H1 (cell line): ENCODE data around the gene PIGU. TPM values are rescaled to one million over a fixed set of nuclear protein-coding genes. Genes with fewer than 3 reads are reported as not detected.

Source experiments
- CTCF ChIA-PET: fragments of 300-600 bp; sonication (Branson Sonifier 250); formaldehyde crosslinking; loops from one replicate; lab custom pipeline; 2021; ENCODE audit not compliant: partially characterized antibody; lab: Charles Lee
- POLR2A ChIA-PET: fragments of 300-600 bp; sonication (Branson Sonifier 250); formaldehyde crosslinking; loops from one replicate; lab custom pipeline; 2021; ENCODE audit warnings: inconsistent platforms; ENCODE audit not compliant: partially characterized antibody; lab: Charles Lee
- DNase-seq, 2 experiments: peaks; one replicate each; pipeline versions ENCODE4 v3.0.0 to v3.0.0-alpha.2; 2010 to 2022; ENCODE audit warnings: low spot score in 2 of 2, low read depth in 1 of 2, mixed read lengths in 1 of 2
- FAIRE-seq: peaks from 2 replicates; lab custom pipeline; 2011; peaks lifted over from hg19 to GRCh38; lab: Jason Lieb, UNC
- H2AFZ ChIP-seq: 2 replicates; pipeline ENCODE4 v1.8.1; 2012; ENCODE audit warnings: low read length, inconsistent platforms
- H2AK5ac ChIP-seq: 2 replicates; pipeline ENCODE4 v1.6.1; 2013; ENCODE audit warnings: low read depth, low read length
- H2BK120ac ChIP-seq: replicated peaks from 2 replicates; pipeline ENCODE3; 2013; ENCODE audit warnings: low read depth, low read length, inconsistent platforms
- H2BK12ac ChIP-seq: 2 replicates; pipeline ENCODE4 v1.6.1; 2013; ENCODE audit warnings: low read depth, low read length
- H2BK15ac ChIP-seq: 2 replicates; pipeline ENCODE4 v1.6.1; 2013; ENCODE audit warnings: low read length
- H2BK20ac ChIP-seq: 2 replicates; pipeline ENCODE4 v1.6.1; 2013; ENCODE audit warnings: low read length
- H2BK5ac ChIP-seq: 2 replicates; pipeline ENCODE4 v1.6.1; 2013; ENCODE audit warnings: low read depth, low read length
- H3K14ac ChIP-seq: 2 replicates; pipeline ENCODE4 v1.6.1; 2013; ENCODE audit warnings: inconsistent platforms; ENCODE audit not compliant: insufficient read length
- H3K18ac ChIP-seq: 2 replicates; pipeline ENCODE4 v1.6.1; 2013; ENCODE audit warnings: low read length; ENCODE audit errors: extremely low read depth
- H3K23ac ChIP-seq: 2 replicates; pipeline ENCODE4 v1.6.1; 2013; ENCODE audit warnings: inconsistent platforms; ENCODE audit not compliant: insufficient read length
- H3K23me2 ChIP-seq: 2 replicates; pipeline ENCODE4 v1.6.1; 2013; ENCODE audit warnings: low read depth, low read length
- H3K27ac ChIP-seq: 2 replicates; pipeline ENCODE4 v1.6.1; 2011; ENCODE audit warnings: low read depth, low read length, inconsistent platforms
- H3K27me3 ChIP-seq, 4 experiments: replicated peaks in 1 of 4; 1 replicate in 1 of 4; 2 replicates in 3 of 4; pipeline versions ENCODE4 v1.6.1 to v1.8.1; 2011 to 2013; ENCODE audit warnings: low read length in 3 of 4, mild to moderate bottlenecking in 3 of 4, inconsistent platforms in 2 of 4, mixed read lengths in 2 of 4, moderate library complexity in 1 of 4; ENCODE audit not compliant: control insufficient read depth in 3 of 4, insufficient read depth in 3 of 4; ENCODE audit errors: extremely low read depth in 1 of 4
- H3K36me3 ChIP-seq, 4 experiments: 2 replicates each; pipeline versions ENCODE4 v1.6.1 to v1.8.1; 2011 to 2013; ENCODE audit warnings: mild to moderate bottlenecking in 4 of 4, low read length in 3 of 4, moderate library complexity in 2 of 4, control low read depth in 1 of 4, inconsistent platforms in 1 of 4; ENCODE audit not compliant: insufficient read depth in 4 of 4, control insufficient read depth in 2 of 4
- H3K4ac ChIP-seq: replicated peaks from 2 replicates; pipeline ENCODE3; 2013; ENCODE audit warnings: low read length, low read depth, mixed read lengths, inconsistent platforms; ENCODE audit not compliant: insufficient read length
- H3K4me1 ChIP-seq, 4 experiments: replicated peaks in 1 of 4; 1 replicate in 1 of 4; 2 replicates in 3 of 4; pipeline versions ENCODE4 v1.6.1 to v1.8.1; 2011 to 2013; ENCODE audit warnings: low read length in 3 of 4, inconsistent platforms in 2 of 4, mixed read lengths in 1 of 4; ENCODE audit not compliant: insufficient read depth in 4 of 4, control insufficient read depth in 3 of 4
- H3K4me2 ChIP-seq, 2 experiments: 2 replicates each; pipeline versions ENCODE4 v1.6.1 to v1.8.1; 2011 to 2013; ENCODE audit warnings: low read depth in 2 of 2, low read length in 2 of 2, control low read depth in 1 of 2, inconsistent platforms in 1 of 2, mild to moderate bottlenecking in 1 of 2; ENCODE audit not compliant: insufficient read depth in 1 of 2
- H3K4me3 ChIP-seq, 4 experiments: fragments of 200-600, 300-600 bp in 1 of 4; sonication (generic), shearing (Covaris generic), sonication (Bioruptor Twin) in 1 of 4; 2 replicates each; pipeline versions ENCODE4 v1.5.1 to v1.8.1; 2011 to 2016; ENCODE audit warnings: low read length in 4 of 4, low read depth in 3 of 4, control low read depth in 2 of 4, inconsistent platforms in 2 of 4, mild to moderate bottlenecking in 2 of 4, mixed read lengths in 1 of 4, moderate library complexity in 1 of 4; ENCODE audit not compliant: insufficient read depth in 2 of 4; ENCODE audit errors: extremely low read depth in 1 of 4
- H3K56ac ChIP-seq: replicated peaks from 2 replicates; pipeline ENCODE3; 2013; ENCODE audit warnings: low read depth, mild to moderate bottlenecking, mixed read lengths, low read length, inconsistent platforms; ENCODE audit not compliant: insufficient read length
- H3K79me1 ChIP-seq: 2 replicates; pipeline ENCODE4 v1.6.1; 2013; ENCODE audit warnings: low read depth, low read length, control low read depth
- H3K79me2 ChIP-seq, 2 experiments: 2 replicates each; pipeline versions ENCODE4 v1.6.1 to v1.8.1; 2012 to 2013; ENCODE audit warnings: low read length in 2 of 2, mild to moderate bottlenecking in 2 of 2, inconsistent platforms in 1 of 2; ENCODE audit not compliant: insufficient read depth in 2 of 2, control insufficient read depth in 1 of 2
- H3K9ac ChIP-seq, 4 experiments: replicated peaks in 1 of 4; 1 replicate in 1 of 4; 2 replicates in 3 of 4; pipeline versions ENCODE4 v1.6.1 to v1.8.1; 2011 to 2013; ENCODE audit warnings: low read depth in 3 of 4, low read length in 3 of 4, control low read depth in 2 of 4, mild to moderate bottlenecking in 2 of 4, moderate library complexity in 2 of 4, inconsistent platforms in 1 of 4; ENCODE audit errors: extremely low read depth in 1 of 4
- H3K9me3 ChIP-seq, 2 experiments: 2 replicates each; pipeline versions ENCODE4 v1.6.1 to v1.8.1; 2012 to 2013; ENCODE audit warnings: mild to moderate bottlenecking in 2 of 2, moderate library complexity in 2 of 2, control low read depth in 1 of 2, inconsistent platforms in 1 of 2, low read depth in 1 of 2, low read length in 1 of 2, mixed read lengths in 1 of 2; ENCODE audit not compliant: insufficient read depth in 2 of 2
- H4K20me1 ChIP-seq, 2 experiments: replicated peaks in 1 of 2; 2 replicates each; pipeline versions ENCODE3 to v1.8.1; 2011 to 2013; ENCODE audit warnings: inconsistent platforms in 2 of 2, low read length in 2 of 2, mild to moderate bottlenecking in 1 of 2; ENCODE audit not compliant: insufficient read depth in 2 of 2, control insufficient read depth in 1 of 2
- H4K5ac ChIP-seq: 2 replicates; pipeline ENCODE4 v1.6.1; 2013; ENCODE audit warnings: low read length, low read depth, mixed read lengths, inconsistent platforms; ENCODE audit not compliant: insufficient read length
- H4K8ac ChIP-seq: 2 replicates; pipeline ENCODE4 v1.8.0; 2013; ENCODE audit warnings: mild to moderate bottlenecking, moderate library complexity, low read length, inconsistent platforms; ENCODE audit not compliant: insufficient read depth; ENCODE audit errors: extremely low read depth
- H4K91ac ChIP-seq: replicated peaks from 2 replicates; pipeline ENCODE3; 2013; ENCODE audit warnings: low read length, mixed read lengths, inconsistent platforms; ENCODE audit not compliant: insufficient read length
- CTCF ChIP-seq, 3 experiments: IDR thresholded peaks; 1 replicate in 2 of 3; 2 replicates in 1 of 3; pipeline versions ENCODE4 v1.5.1 to v1.6.1; 2011; ENCODE audit warnings: low read length in 3 of 3, mild to moderate bottlenecking in 3 of 3, inconsistent platforms in 2 of 3, low read depth in 1 of 3, moderate library complexity in 1 of 3; ENCODE audit not compliant: insufficient read depth in 1 of 3; ENCODE audit errors: control extremely low read depth in 1 of 3
- GTF2F1 ChIP-seq: IDR thresholded peaks from 2 replicates; pipeline ENCODE4 v1.6.1; 2012; ENCODE audit warnings: low read depth, low read length, improper control_type of control experiment, borderline replicate concordance
- NANOG ChIP-seq: IDR thresholded peaks from 2 replicates; pipeline ENCODE4 v1.6.1; 2011; ENCODE audit warnings: low read length, low read depth, mild to moderate bottlenecking, inconsistent platforms; ENCODE audit not compliant: insufficient read depth, poor library complexity, severe bottlenecking
- POLR2AphosphoS5 ChIP-seq: IDR thresholded peaks from 2 replicates; pipeline ENCODE4 v1.6.1; 2011; ENCODE audit warnings: low read depth, low read length
- RAD21 ChIP-seq, 2 experiments: IDR thresholded peaks in 1 of 2; conservative IDR thresholded peaks in 1 of 2; 2 replicates each; pipeline ENCODE4 v1.6.1; 2011; ENCODE audit warnings: low read depth in 2 of 2, low read length in 2 of 2, improper control_type of control experiment in 1 of 2, inconsistent platforms in 1 of 2, mild to moderate bottlenecking in 1 of 2, moderate library complexity in 1 of 2
- RFX5 ChIP-seq: IDR thresholded peaks from 2 replicates; pipeline ENCODE4 v1.6.1; 2011; ENCODE audit warnings: low read depth, low read length, improper control_type of control experiment, borderline replicate concordance
- SIN3A ChIP-seq, 2 experiments: IDR thresholded peaks in 1 of 2; conservative IDR thresholded peaks in 1 of 2; 2 replicates each; pipeline ENCODE4 v1.6.1; 2011 to 2012; ENCODE audit warnings: low read length in 2 of 2, improper control_type of control experiment in 1 of 2, low read depth in 1 of 2, mild to moderate bottlenecking in 1 of 2
- TCF12 ChIP-seq: IDR thresholded peaks from 2 replicates; pipeline ENCODE4 v1.6.1; 2011; ENCODE audit warnings: low read depth, mild to moderate bottlenecking, low read length
- WGBS, 2 experiments: shearing (Covaris generic) in 1 of 2; methylation state at CpG; one replicate each; pipeline versions ENCODE4 v1.1.6 to v1.1.7; 2013 to 2015; ENCODE audit warnings: low lambda C conversion rate in 2 of 2, mixed read lengths in 2 of 2, inconsistent platforms in 1 of 2, low coverage in 1 of 2, missing lambda C conversion rate in 1 of 2; ENCODE audit not compliant: insufficient replicate concordance in 2 of 2, insufficient coverage in 1 of 2, insufficient read length in 1 of 2; ENCODE audit errors: extremely low coverage in 1 of 2, missing lambda C conversion rate in 1 of 2; 5-methylcytosine and 5-hydroxymethylcytosine counted together
- polyA plus RNA-seq, 7 experiments: library from polyadenylated mRNA; depleted of rRNA in 3 of 7; stranded (reverse) in 5 of 7; unstranded in 2 of 7; fragments of >200 nt in 5 of 7; fragments of 200-250 nt in 2 of 7; gene quantifications; 1 replicate in 5 of 7; 2 replicates in 1 of 7; 4 replicates in 1 of 7; pipeline versions ENCODE4 v1.2.1 to v1.2.3, GENCODE V29; 2011 to 2013; ENCODE audit warnings: missing spikeins in 2 of 7, mixed read lengths in 2 of 7
- total RNA-seq: library from RNA; stranded (reverse); fragmentation: NEBNext Ultra II Directional; extraction: Animal tissue kit (Norgen Biotek cat#: 25700); gene quantifications from 2 replicates; pipeline ENCODE4 v1.2.1, GENCODE V29; 2021

The PIGU gene
- total and polyA plus RNA-seq, 2 of the 8 experiments (the other 6 are each of a cell fraction or from before 2014, with no cell fraction given): 28.3 to 117 TPM

DNA sequence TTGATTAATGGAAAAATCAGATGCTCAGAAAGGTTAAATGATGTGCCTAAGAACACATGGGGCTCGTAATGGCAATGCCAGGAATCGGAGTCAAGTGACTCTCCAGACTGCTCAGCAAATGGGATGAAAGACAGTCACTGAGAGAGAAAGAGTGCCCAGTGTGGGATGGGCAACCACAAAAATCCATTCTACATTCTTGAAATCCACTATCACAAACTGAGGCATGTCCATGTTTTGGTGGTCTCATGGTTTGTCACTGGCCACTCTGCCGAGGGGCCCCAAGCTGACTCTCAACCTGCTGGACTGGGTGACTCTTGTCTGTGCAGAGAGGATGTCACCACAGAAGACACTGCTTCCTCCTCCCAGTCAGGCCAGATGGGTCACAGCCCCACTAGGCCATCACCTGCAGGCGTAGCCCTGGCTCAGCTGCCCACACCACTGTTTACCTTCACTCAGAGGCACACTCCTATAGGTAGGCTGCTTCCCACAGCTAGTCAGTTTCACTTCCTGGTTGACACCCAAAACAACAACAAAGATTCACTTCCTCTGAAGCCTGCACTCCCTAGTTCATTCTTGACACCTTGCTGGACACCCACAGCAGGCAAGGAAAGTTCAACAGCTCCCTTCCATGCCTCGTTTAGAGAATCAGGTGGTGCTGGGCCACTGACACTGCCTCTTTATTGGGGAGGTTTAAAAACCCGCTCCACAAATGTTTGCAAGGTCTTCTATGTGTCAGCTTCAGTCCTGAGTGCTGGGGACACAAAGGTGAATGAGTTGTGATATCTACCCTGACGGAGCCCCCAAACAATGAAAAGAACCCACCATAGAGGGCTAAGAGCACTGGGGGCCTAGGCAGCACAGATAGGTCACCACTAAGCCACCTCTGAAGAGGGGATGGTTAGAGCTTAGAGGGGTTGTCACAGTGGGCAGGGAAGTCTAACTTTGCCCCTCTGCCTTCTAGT is 96.6 kb downstream of the PIGU start:
- CTCF ChIA-PET: interaction anchor here (0.8 to 1.6 kb wide), 2 partner anchors 13 to 17 kb away, joined by 3 to 5 read pairs; no protein-coding TSS in a partner anchor
- TF ChIP-seq NANOG (no peak), SIN3A (conservative IDR thresholded peaks at IDR 0.05 in 1 of 2, IDR thresholded peaks at IDR 0.05 in 1 of 2; ENCODE audit: low read depth in 1 of 2, low read length in 2 of 2) (no peak), TCF12 (no peak), GTF2F1 (no peak), RAD21 (IDR thresholded peaks at IDR 0.05 in 1 of 2, conservative IDR thresholded peaks at IDR 0.05 in 1 of 2; ENCODE audit: low read depth in 2 of 2, low read length in 2 of 2) (no peak), RFX5 (no peak), POLR2AphosphoS5 (no peak), CTCF (IDR thresholded peaks at IDR 0.05; ENCODE audit: control extremely low read depth in 1 of 3, insufficient read depth in 1 of 3, low read depth in 1 of 3, low read length in 3 of 3) (no peak)

More for the DNA sequence above, 96.6 kb downstream of the PIGU start:
- no peak overlapping the region for H3K9ac ChIP-seq
- no peaks in the 10 kb centered on the region for H3K79me2 ChIP-seq
- 90% methylated on average over 7 of the region's 7 CpGs; no CpG with 5 or more reads in 1 of the 2 experiments for WGBS, 2 experiments
- no peak overlapping the region for H4K8ac ChIP-seq
- no peak overlapping the region for H2BK5ac ChIP-seq
- no peak overlapping the region for H2BK12ac ChIP-seq
- no peak overlapping the region for H3K14ac ChIP-seq
- H3K36me3 ChIP-seq: 0 out of 8 replicates have a peak, but pooled peaks cover 0 to 3% (median 0%) of the 10 kb centered on the region in 4 experiments
- POLR2A ChIA-PET: no interaction called here
- DNase-seq (no peak), FAIRE-seq (no peak)
- peaks cover 2% of the 10 kb centered on the region in 2 experiments for H4K20me1 ChIP-seq
- H4K91ac ChIP-seq: no peak overlapping the region
- no peak overlapping the region for H3K27ac ChIP-seq
- no peaks in the 10 kb centered on the region for H3K9me3 ChIP-seq
- no peak overlapping the region for H3K4me3 ChIP-seq
- no peaks in the 10 kb centered on the region for H3K23me2 ChIP-seq
- H2BK15ac ChIP-seq: no peak overlapping the region
- H3K79me1 ChIP-seq: no peaks in the 10 kb centered on the region
- no peak overlapping the region for H2AK5ac ChIP-seq
- H3K4me1 ChIP-seq: no peaks in the 10 kb centered on the region; a peak in 1 of 7 replicates
- no peak overlapping the region for H4K5ac ChIP-seq
- no peak overlapping the region for H2BK120ac ChIP-seq
- no peak overlapping the region for H3K56ac ChIP-seq
- H3K18ac ChIP-seq: no peak overlapping the region
- no peak overlapping the region for H2BK20ac ChIP-seq
- no peak overlapping the region for H3K23ac ChIP-seq
- H3K4ac ChIP-seq: no peak overlapping the region
- no peak overlapping the region for H2AFZ ChIP-seq
- no peak overlapping the region for H3K4me2 ChIP-seq
- no peaks in the 10 kb centered on the region for H3K27me3 ChIP-seq
